HG02678 (cell line): Measurements from ENCODE around the gene DDOST.

Source experiments
- ATAC-seq: cut with Tn5 transposase; IDR thresholded peaks from one replicate; pipeline ENCODE4 v1.9.1; 2021; ENCODE audit warnings: mild to moderate bottlenecking, moderate library complexity; ENCODE audit not compliant: unreplicated experiment

Gene DDOST

GRCh38 chr1:20663365-20663764 is 2.2 kb upstream of the DDOST start:
- ATAC-seq: no peak

- ATAC-seq: no peak
Observed at GRCh38 chr1:20662110-20662475, 924 bp upstream of the DDOST start.

GRCh38 chr1:20660847-20661206 is 342 bp downstream of the DDOST start:
- no peak for ATAC-seq

- ATAC-seq: no peak
Observed at GRCh38 chr1:20660363-20660762, 806 bp downstream of the DDOST start.

- ATAC-seq: no peak
Observed at GRCh38 chr1:20658166-20658915, 2.8 kb downstream of the DDOST start.

DNA sequence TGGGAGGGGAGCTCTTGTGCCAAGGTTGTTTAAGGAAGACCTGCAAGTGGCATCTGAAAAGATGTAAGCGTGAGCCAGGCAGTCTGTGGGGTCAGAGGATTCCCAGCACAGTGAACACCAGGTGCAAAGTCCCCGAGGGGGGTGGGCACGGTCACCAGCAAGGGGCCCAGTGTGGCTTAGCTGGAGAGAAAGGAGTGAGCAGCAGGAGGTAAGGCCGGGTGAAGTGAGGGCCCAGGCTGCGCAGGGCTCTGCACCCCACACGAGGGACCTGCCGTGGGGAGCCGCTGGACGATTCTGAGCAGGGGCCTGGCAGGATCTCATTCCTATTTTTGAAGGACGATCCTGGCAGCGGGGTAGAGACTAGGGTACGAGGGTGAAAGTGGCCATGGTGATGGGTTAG is 4.1 kb downstream of the DDOST start:
- ATAC-seq: no peak

DNA sequence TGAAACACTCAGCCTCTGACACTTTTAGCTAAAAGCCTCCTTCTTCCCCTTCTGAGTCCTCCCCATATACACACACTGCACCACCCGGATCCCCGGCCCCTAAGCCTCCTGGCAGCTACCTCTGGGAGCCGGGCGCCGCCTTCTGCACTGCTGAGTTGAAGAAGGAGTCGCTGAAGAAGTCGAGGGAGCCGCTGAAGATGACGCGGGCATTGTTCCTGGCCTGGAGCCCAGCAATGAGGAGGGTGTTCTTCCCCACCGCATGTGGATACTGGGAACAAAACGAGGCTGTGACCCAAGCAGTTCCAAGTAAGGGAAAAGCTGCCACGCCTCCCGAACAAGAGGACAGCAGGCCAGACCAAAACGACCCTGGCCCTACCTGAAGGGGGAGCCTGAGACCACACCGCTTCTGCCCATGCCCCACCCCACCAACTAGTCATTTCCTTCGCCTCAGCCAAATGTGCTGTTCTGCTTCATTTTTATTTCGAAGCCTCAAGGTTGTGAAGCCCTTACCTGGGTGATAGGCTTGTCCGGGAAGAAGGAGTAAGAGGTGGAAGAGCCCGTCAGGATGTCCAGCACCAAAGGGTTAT is 7.0 kb downstream of the DDOST start:
- no peak for ATAC-seq

- no peak for ATAC-seq
Observed at GRCh38 chr1:20652300-20652699, 8.9 kb downstream of the DDOST start.

- no peak for ATAC-seq
Observed at GRCh38 chr1:20648946-20649345, 12.2 kb downstream of the DDOST start.

DNA sequence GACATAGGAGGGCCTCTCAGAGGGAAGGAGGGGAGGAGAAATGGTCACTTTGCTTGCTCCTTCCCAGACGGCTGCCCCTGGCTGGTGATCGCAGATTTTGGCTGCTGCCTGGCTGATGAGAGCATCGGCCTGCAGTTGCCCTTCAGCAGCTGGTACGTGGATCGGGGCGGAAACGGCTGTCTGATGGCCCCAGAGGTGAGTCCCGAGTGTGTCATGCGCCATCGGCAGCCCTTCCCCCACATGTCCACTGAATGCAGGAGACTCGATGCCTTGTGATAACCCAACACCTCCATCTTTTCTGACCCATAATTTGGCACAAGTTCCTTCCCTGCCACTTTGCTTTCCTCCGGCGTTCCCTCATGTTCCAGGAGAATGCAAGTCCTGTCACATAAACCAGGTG is 12.7 kb downstream of the DDOST start:
- ATAC-seq: no peak

DNA sequence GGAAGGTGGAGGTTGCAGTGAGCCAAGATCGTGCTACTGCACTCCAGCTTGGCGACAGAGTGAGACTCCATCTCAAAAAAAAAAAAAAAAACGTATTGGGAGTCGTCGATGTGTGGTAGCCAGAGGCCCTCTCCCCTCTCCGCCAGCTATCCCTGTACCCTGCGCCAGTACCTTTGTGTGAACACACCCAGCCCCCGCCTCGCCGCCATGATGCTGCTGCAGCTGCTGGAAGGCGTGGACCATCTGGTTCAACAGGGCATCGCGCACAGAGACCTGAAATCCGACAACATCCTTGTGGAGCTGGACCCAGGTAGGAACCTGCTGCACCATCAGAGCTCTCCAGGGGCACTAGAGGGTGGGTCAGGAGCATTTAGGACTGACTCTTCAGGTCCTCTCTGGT is 15.8 kb downstream of the DDOST start:
- ATAC-seq: no peak

DNA sequence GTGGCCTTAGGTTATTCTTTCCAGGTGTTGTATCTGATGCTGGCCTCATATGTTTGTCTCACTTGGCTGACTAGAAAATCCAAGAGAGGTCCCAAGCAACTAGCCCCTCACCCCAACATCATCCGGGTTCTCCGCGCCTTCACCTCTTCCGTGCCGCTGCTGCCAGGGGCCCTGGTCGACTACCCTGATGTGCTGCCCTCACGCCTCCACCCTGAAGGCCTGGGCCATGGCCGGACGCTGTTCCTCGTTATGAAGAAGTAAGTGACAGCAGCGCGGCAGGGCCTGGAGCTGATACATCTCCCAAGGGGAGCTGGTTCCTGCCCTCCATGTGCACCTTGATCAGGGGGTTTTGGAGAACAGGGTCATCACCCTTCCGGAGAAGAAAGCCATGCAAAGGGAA is 16.8 kb downstream of the DDOST start:
- ATAC-seq: no peak

DNA sequence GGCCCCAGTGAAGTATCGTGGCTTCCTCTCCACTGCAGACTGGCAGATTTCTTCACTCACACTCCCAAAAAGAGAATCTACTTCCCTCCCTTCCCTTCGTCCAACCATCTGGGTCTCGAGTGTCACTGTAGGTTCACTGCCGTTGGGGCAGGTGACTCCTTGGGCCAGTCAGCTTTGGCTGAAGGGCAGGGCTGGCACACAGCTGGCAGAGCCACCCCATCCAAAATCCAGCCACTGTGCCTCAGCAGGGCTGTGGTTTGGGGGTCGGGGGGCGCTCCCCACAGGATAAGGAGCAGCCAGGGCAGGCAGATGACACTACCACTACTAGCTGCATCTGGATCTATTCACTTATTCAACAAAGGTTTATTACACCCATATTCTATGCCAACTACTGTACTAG is 18.1 kb downstream of the DDOST start:
- ATAC-seq: no peak

GRCh38 chr1:20641975-20642374 is 19.2 kb downstream of the DDOST start:
- ATAC-seq: no peak

DNA sequence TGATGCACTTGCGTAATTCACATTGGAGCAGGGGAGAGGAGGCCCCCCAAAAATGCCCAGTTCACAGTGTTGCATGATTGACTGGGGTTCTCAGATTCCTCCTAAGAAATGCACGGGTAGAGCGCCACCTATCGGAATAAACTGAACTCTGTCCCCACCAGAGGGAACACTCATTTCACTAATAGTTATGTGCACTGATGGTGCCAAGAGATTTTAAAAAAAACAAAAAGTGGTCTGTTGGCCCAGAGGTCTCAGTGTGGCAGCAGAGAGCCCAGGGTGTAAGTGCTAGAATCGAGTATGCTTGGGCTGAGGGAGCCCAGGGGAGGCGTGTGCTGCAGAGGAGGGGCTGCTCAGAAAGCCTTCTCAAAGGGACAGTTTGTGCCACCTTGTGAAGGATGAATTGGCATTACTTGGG is 21.0 kb downstream of the DDOST start:
- no peak for ATAC-seq

DNA sequence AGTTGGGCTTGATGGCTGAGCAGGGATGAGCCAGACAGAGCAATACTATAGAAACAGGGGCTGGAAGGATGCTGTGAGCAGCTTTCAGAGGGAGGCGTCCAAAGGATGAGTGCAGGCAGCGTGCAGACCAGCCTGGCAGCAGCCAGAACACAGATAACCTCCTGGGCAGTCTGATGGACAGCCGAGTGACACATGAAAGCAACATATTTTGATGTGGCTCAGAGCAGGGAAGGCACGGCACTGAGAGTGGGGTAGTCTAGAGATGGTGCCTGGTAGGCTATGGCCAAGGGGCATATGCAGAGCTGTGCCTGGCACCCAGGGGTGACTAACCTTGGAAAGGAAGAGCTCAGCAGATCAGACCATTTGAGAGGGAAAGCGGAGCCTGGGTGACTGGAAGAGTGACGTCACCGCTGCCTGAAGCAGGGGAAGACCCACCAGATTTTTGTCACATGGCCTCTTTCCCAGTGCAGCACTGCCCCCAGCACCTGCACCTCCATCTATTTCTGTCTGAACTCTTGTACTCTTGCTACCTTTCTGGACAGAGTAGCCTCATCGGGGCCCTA is 24.3 kb downstream of the DDOST start:
- no peak for ATAC-seq

GRCh38 chr1:20634594-20635084 is 26.5 kb downstream of the DDOST start:
- no peak for ATAC-seq

- no peak for ATAC-seq
Observed at GRCh38 chr1:20634065-20634593, 27.0 kb downstream of the DDOST start.

GRCh38 chr1:20633190-20634064 is 27.7 kb downstream of the DDOST start, which contains the start of gene PINK1:
Gene PINK1 (plus strand): TSS chr1:20633458. CDS start chr1:20633549, 91 bp downstream.
- peak; percentile 74 for ATAC-seq

- no peak for ATAC-seq
Observed at GRCh38 chr1:20632386-20632785, 28.8 kb downstream of the DDOST start.

DNA sequence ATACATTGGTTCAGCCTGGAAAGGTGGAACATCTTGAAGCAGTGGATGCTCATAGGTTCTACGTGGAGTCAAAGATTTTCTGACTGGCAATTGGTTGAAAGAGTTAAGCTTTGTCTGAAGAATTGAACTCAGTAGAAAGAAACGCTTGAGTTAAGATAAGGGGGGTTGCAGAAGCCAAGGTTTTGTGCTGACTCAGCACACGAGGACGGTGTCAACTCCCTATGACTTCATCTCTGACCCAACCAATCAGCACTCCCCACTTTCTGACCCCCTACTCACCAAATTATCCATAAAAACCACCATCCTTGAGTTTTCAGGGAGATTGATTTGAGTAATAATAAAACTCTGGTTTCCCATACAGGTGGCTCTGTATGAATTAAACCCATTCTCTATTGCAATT is 30.4 kb downstream of the DDOST start:
- no peak for ATAC-seq
